H1 (cell line): ENCODE data around the gene SCN4A. TPM values are rescaled to one million over a fixed set of nuclear protein-coding genes. Genes with fewer than 3 reads are reported as not detected.

ENCODE experiments used
- E2F6 ChIP-seq: IDR thresholded peaks from 2 replicates; pipeline ENCODE4 v1.6.1; 2012; ENCODE audit warnings: inconsistent platforms
- EGR1 ChIP-seq: IDR thresholded peaks from 2 replicates; pipeline ENCODE4 v1.6.1; 2011; ENCODE audit warnings: low read depth, low read length, borderline replicate concordance
- FOSL1 ChIP-seq: IDR thresholded peaks from 2 replicates; pipeline ENCODE4 v1.6.1; 2011; ENCODE audit warnings: mild to moderate bottlenecking, low read depth, low read length, moderate library complexity; ENCODE audit not compliant: insufficient read depth
- PHF8 ChIP-seq: fragments of 200-600 bp; sonication (generic); conservative IDR thresholded peaks from 2 replicates; pipeline ENCODE4 v1.7.1; 2012; ENCODE audit warnings: low read depth, mild to moderate bottlenecking, inconsistent platforms, low read length, moderate library complexity
- SIN3A ChIP-seq, 2 experiments: IDR thresholded peaks in 1 of 2; conservative IDR thresholded peaks in 1 of 2; 2 replicates each; pipeline ENCODE4 v1.6.1; 2011 to 2012; ENCODE audit warnings: low read length in 2 of 2, improper control_type of control experiment in 1 of 2, low read depth in 1 of 2, mild to moderate bottlenecking in 1 of 2
- SP1 ChIP-seq: IDR thresholded peaks from 2 replicates; pipeline ENCODE4 v1.6.1; 2011; ENCODE audit warnings: low read depth, low read length
- SUZ12 ChIP-seq: fragments of 200-600 bp; sonication (generic); IDR thresholded peaks from 2 replicates; pipeline ENCODE4 v1.6.1; 2012; ENCODE audit warnings: mild to moderate bottlenecking, inconsistent platforms, low read length, moderate library complexity, mixed read lengths
- TAF7 ChIP-seq: optimal IDR thresholded peaks from 2 replicates; pipeline ENCODE3; 2011; ENCODE audit warnings: low read depth, mild to moderate bottlenecking, inconsistent platforms, low read length, moderate library complexity, borderline replicate concordance
- TCF12 ChIP-seq: IDR thresholded peaks from 2 replicates; pipeline ENCODE4 v1.6.1; 2011; ENCODE audit warnings: low read depth, mild to moderate bottlenecking, low read length
- YY1 ChIP-seq: IDR thresholded peaks from 2 replicates; pipeline ENCODE4 v1.6.1; 2011; ENCODE audit warnings: low read depth, mild to moderate bottlenecking, low read length
- polyA plus RNA-seq, 7 experiments: library from polyadenylated mRNA; depleted of rRNA in 3 of 7; stranded (reverse) in 5 of 7; unstranded in 2 of 7; fragments of >200 nt in 5 of 7; fragments of 200-250 nt in 2 of 7; gene quantifications; 1 replicate in 5 of 7; 2 replicates in 1 of 7; 4 replicates in 1 of 7; pipeline versions ENCODE4 v1.2.1 to v1.2.3, GENCODE V29; 2011 to 2013; ENCODE audit warnings: missing spikeins in 2 of 7, mixed read lengths in 2 of 7
- total RNA-seq: library from RNA; stranded (reverse); fragmentation: NEBNext Ultra II Directional; extraction: Animal tissue kit (Norgen Biotek cat#: 25700); gene quantifications from 2 replicates; pipeline ENCODE4 v1.2.1, GENCODE V29; 2021

Gene SCN4A
- total and polyA plus RNA-seq, 2 of the 8 experiments (the other 6 are each of a cell fraction or from before 2014, with no cell fraction given), result 5.0 to 8.5 TPM

GRCh38 chr17:63999680-64000531 is 27.2 kb upstream of the SCN4A start (continued):
- TF ChIP-seq FOSL1 (no peak), YY1 (no peak), E2F6 (no peak), TAF7 (no peak), SP1 (no peak), PHF8 (no peak), TCF12 (no peak), EGR1 (no peak), SIN3A (conservative IDR thresholded peaks at IDR 0.05 in 1 of 2, IDR thresholded peaks at IDR 0.05 in 1 of 2; ENCODE audit: low read depth in 1 of 2, low read length in 2 of 2) (no peak), SUZ12 (no peak)
